Small intestine (tissue), 7 donors: ENCODE results near the gene EYS. TPM values are rescaled to one million over a fixed set of nuclear protein-coding genes. Genes with fewer than 3 reads are reported as not detected.
A peak's percentile ranks its signal among the peaks of the same experiment; 100 is the strongest.

Experiments used
- DNase-seq, 2 donors: peaks; one replicate each; pipeline versions ENCODE4 v3.0.0 to v3.0.0-alpha.2; 2013
- FAIRE-seq: peaks from 2 replicates; lab custom pipeline; 2012; peaks lifted over from hg19 to GRCh38; lab: Jason Lieb, UNC
- H3K27ac ChIP-seq, 3 donors: one replicate each; pipeline ENCODE4 v1.5.1; 2013; ENCODE audit warnings: low read length in 2 of 3, mild to moderate bottlenecking in 2 of 3, control low read depth in 1 of 3, inconsistent platforms in 1 of 3, low read depth in 1 of 3, moderate library complexity in 1 of 3
- H3K27me3 ChIP-seq, 3 donors: one replicate each; pipeline ENCODE4 v1.6.1; 2013; ENCODE audit warnings: low read length in 3 of 3, inconsistent platforms in 1 of 3; ENCODE audit not compliant: control insufficient read depth in 3 of 3, insufficient read depth in 3 of 3
- H3K36me3 ChIP-seq, 3 donors: one replicate each; pipeline ENCODE4 v1.6.1; 2013; ENCODE audit warnings: low read length in 3 of 3, inconsistent platforms in 1 of 3, low read depth in 1 of 3, mild to moderate bottlenecking in 1 of 3, moderate library complexity in 1 of 3; ENCODE audit not compliant: control insufficient read depth in 3 of 3, insufficient read depth in 2 of 3
- H3K4me1 ChIP-seq, 3 donors: one replicate each; pipeline ENCODE4 v1.6.1; 2013; ENCODE audit warnings: low read length in 2 of 3, inconsistent platforms in 1 of 3, low read depth in 1 of 3, mild to moderate bottlenecking in 1 of 3, moderate library complexity in 1 of 3; ENCODE audit not compliant: control insufficient read depth in 3 of 3, insufficient read depth in 2 of 3
- H3K4me3 ChIP-seq, 3 donors: one replicate each; pipeline ENCODE4 v1.5.1; 2013; ENCODE audit warnings: low read length in 3 of 3, control low read depth in 1 of 3, inconsistent platforms in 1 of 3, low read depth in 1 of 3, mild to moderate bottlenecking in 1 of 3, moderate library complexity in 1 of 3
- H3K9me3 ChIP-seq, 2 donors: one replicate each; pipeline ENCODE4 v1.6.1; 2013; ENCODE audit warnings: low read depth in 1 of 2, low read length in 1 of 2; ENCODE audit not compliant: control insufficient read depth in 2 of 2, insufficient read depth in 1 of 2
- WGBS, 3 donors: extraction: QIAGEN DNeasy Blood & Tissue Kit; methylation state at CpG; one replicate each; pipeline ENCODE4 v1.1.7; 2013; 5-methylcytosine and 5-hydroxymethylcytosine counted together
- polyA plus RNA-seq, 4 donors: library from polyadenylated mRNA; stranded (reverse) in 3 of 4; unstranded in 1 of 4; fragments of 200-250 nt in 3 of 4; fragments of 120-200 nt in 1 of 4; gene quantifications; one replicate each; pipeline versions ENCODE4 v1.2.1 to v1.2.3, GENCODE V29; 2013
- donor health status: healthy with polysubstance abuse.
- donor health status: control.
- donor health status: control.
- donor health status: Bipolar disorder and iron deficiency.
- donor health status: healthy.

The EYS gene
- polyA plus RNA-seq, 4 donors: 0.78 TPM; not detected in 3

DNA sequence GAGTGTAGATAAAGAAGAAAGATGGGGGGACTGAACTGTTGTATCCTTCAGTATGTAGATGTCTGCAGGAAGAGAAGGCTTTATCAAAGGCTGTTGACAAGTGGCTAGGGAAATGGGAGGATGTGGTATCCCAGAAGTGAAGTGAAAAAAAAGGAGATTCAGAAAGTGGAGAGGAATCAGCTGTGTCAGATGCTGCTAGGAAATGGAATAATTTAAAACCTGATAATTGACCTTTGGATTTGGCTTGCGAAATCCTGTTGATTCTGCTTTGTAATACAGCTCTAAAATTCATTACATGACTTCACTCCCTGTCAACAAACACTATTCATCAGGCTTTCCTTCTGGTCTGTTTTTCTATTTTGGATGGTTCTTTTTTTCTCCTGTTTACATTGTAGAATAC is 2029.7 kb downstream of the EYS start:
- H3K27ac ChIP-seq: peak overlapping the region in 2 of 3 donors; percentile 26 to 58
- H3K4me1 ChIP-seq: peaks cover 14 to 20% (median 19%) of the 10 kb centered on the region in 3 donors
- H3K4me3 ChIP-seq: no peak overlapping the region
- DNase-seq: peak; percentile 87 to 93
- H3K27me3 ChIP-seq: no peaks in the 10 kb centered on the region
- WGBS, 3 donors: 29 to 32% (median 30%) methylated on average over 1 of the region's 1 CpG
- H3K9me3 ChIP-seq: no peaks in the 10 kb centered on the region
- FAIRE-seq: no peak
- H3K36me3 ChIP-seq: no peaks in the 10 kb centered on the region

- H3K36me3 ChIP-seq: peaks cover 0 to 5% (median 0%) of the 10 kb centered on the region in 3 donors
- peaks cover 14 to 20% (median 19%) of the 10 kb centered on the region in 3 donors for H3K4me1 ChIP-seq
- no peaks in the 10 kb centered on the region for H3K9me3 ChIP-seq
- FAIRE-seq (no peak), DNase-seq (no peak)
- peak overlapping the region in 2 of 3 donors; percentile 26 to 55 for H3K27ac ChIP-seq
- H3K4me3 ChIP-seq: no peak overlapping the region
- 69 to 82% (median 79%) methylated on average over 3 of the region's 3 CpGs for WGBS, 3 donors
- H3K27me3 ChIP-seq: no peaks in the 10 kb centered on the region
Observed at GRCh38 chr6:63676412-63677114, 2030.5 kb downstream of the EYS start.

DNA sequence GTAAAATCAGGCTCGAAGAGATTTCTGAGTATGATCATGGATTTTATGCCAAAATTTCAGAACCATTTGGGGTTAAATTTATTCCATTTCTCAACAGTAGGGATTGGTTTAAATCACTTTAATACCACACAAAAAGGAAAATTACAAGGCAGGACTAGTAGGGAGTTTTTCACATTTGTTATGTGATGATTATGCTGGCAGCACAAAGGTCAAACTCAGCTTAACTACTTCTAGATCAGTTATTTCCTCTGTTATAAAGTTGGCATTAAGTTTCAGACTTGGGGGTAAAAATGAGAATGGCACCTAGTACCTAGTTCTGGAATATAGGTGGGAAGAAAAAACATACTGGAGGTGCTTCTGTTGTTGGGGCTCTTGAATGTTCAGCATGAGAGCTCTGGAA is 2031.9 kb downstream of the EYS start:
- Histone ChIP-seq H3K9me3 (no peaks in the 10 kb centered on the region), H3K27me3 (no peaks in the 10 kb centered on the region), H3K27ac (peak overlapping the region in 2 of 3 donors; percentile 17 to 48), H3K4me3 (no peak overlapping the region), H3K36me3 (peaks cover 0 to 5% (median 0%) of the 10 kb centered on the region in 3 donors), H3K4me1 (peaks cover 14 to 22% (median 19%) of the 10 kb centered on the region in 3 donors)
- FAIRE-seq (no peak), DNase-seq (peak; percentile 38 to 53)
- WGBS, 3 donors: 22 to 77% (median 56%) methylated on average over 1 of the region's 1 CpG

DNA sequence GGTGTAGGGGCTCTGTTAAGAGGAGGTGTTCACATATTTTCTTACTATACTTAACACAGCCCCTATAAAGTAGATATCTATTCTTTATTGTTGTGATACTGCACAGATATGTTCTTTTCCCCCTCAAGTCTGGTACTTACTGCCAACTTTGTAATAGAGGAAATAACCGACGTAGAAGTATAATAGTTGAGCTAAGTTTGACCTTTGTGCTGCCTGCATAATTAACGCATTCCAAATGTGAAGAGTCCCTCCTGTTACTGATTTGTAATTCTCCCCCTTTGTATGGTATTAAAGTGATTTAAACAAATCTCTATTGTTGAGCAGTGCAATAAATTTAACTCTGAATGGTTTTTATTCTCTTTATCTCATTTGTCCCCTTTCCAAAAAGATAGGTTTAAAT is 2032.4 kb downstream of the EYS start:
- Histone ChIP-seq H3K9me3 (no peaks in the 10 kb centered on the region), H3K4me1 (peaks cover 14 to 22% (median 19%) of the 10 kb centered on the region in 3 donors), H3K27ac (peak overlapping the region; percentile 16 to 32 (median 17)), H3K36me3 (peaks cover 0 to 5% (median 0%) of the 10 kb centered on the region in 3 donors), H3K27me3 (no peaks in the 10 kb centered on the region), H3K4me3 (no peak overlapping the region)
- DNase-seq (peak in 1 of 2 donors; percentile 65), FAIRE-seq (no peak)
- 15 to 43% (median 28%) methylated on average over 3 of the region's 3 CpGs for WGBS, 3 donors

GRCh38 chr6:63673692-63674091 is 2033.3 kb downstream of the EYS start:
- Histone ChIP-seq H3K4me1 (peaks cover 14 to 22% (median 19%) of the 10 kb centered on the region in 3 donors), H3K27me3 (no peaks in the 10 kb centered on the region), H3K27ac (no peak overlapping the region), H3K4me3 (no peak overlapping the region), H3K9me3 (no peaks in the 10 kb centered on the region), H3K36me3 (peaks cover 0 to 5% (median 0%) of the 10 kb centered on the region in 3 donors)
- WGBS, 3 donors: 91 to 97% (median 91%) methylated on average over 2 of the region's 2 CpGs
- FAIRE-seq (no peak), DNase-seq (no peak)

DNA sequence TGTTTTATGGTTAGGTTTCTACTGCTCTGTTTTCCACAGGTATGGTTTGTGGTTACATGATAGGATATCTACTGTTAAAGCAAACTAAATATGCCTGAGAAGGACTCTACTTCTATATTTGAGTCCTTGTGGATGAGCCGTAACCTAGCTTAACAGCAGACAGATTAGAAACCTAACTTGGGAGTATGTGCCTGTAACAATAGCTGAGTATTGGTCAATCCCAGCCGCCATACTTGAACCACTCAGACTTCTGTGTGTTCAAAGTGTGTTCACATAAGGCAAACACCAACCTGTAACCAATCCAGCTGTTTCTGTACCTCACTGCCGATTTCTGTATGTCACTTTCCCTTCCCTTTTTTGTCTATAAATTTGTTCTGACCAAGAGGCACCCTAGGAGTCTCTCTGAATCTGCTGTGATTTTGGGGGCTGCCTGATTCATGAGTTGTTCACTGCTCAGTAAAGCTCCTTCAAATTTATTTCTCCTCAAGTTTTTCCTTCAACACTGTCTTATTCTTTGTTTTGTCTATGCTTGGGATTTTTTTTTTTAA is 2034.4 kb downstream of the EYS start:
- Histone ChIP-seq H3K27me3 (no peaks in the 10 kb centered on the region), H3K36me3 (peaks cover 0 to 5% (median 0%) of the 10 kb centered on the region in 3 donors), H3K4me3 (no peak overlapping the region), H3K27ac (no peak overlapping the region), H3K9me3 (no peaks in the 10 kb centered on the region), H3K4me1 (peaks cover 14 to 21% (median 19%) of the 10 kb centered on the region in 3 donors)
- no peak for DNase-seq
- no peak for FAIRE-seq
- 87 to 93% (median 89%) methylated on average over 3 of the region's 3 CpGs for WGBS, 3 donors

DNA sequence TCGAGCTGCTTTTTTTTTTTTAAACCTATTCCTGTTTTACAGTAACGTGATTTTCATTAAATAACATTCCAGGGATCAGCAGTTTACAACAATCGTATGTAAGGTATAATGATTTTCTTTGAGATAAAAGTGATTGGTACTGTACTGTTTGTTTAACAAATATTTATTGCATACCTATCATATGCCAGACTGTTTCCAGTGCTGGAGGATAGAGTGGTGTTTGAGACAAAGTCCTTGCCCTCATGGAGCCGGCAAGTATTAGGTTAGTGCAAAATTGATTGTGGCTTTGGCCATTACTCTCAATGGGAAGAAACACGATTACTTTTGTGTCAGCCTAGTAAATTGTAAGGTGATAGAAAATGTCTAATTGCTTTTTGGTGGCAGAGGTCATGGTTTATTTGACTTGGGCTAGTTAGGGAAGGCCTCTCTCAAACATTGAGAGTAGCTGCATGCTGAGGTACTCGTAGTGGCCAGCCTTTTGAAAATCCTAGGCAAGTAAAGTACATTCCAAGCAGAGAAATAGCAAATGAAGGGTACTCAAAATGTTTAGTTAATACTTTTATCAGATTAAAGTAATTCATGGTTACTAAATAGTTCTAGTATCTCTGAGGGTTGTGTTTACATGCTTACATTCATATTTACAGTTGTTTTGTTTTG is 2035.8 kb downstream of the EYS start:
- H3K4me3 ChIP-seq: no peak overlapping the region

More for the DNA sequence above, 2035.8 kb downstream of the EYS start:
- H3K9me3 ChIP-seq: no peaks in the 10 kb centered on the region
- H3K27ac ChIP-seq: no peak overlapping the region
- H3K27me3 ChIP-seq: no peaks in the 10 kb centered on the region
- 36 to 64% (median 40%) methylated on average over 6 of the region's 6 CpGs for WGBS, 3 donors
- H3K4me1 ChIP-seq: peaks cover 8 to 12% (median 11%) of the 10 kb centered on the region in 3 donors
- DNase-seq: peak in 1 of 2 donors; percentile 45
- H3K36me3 ChIP-seq: peaks cover 0 to 9% (median 0%) of the 10 kb centered on the region in 3 donors
- no peak for FAIRE-seq
